Measurements from ENCODE around the gene UBQLN4. TPM values are rescaled to one million over a fixed set of nuclear protein-coding genes. Genes with fewer than 3 reads are reported as not detected.

The UBQLN4 gene
- polyA plus RNA-seq, 3 donors: 2.3 to 15.9 (median 2.9) TPM

- H3K4me2 ChIP-seq (replicated peaks; ENCODE audit: extremely low read depth, low read length, poor library complexity, severe bottlenecking): peak overlapping the region; percentile 67
- peak overlapping the region in 1 of 3 experiments; percentile 60 for H3K4me3 ChIP-seq (replicated peaks in 1 of 3; ENCODE audit: low read depth in 2 of 3, low read length in 3 of 3)
- Mint-ChIP-seq H3K27ac (peak overlapping the region in 6 of 7 donors; percentile 35 to 97 (median 55)), H3K4me1 (peaks cover 21% of the 10 kb centered on the region), H3K36me3 (no peaks in the 10 kb centered on the region), H3K9me3 (peaks cover 0 to 5% (median 0%) of the 10 kb centered on the region in 7 donors), H3K27me3 (ENCODE audit: low read depth in 3 of 3) (peaks cover 67 to 82% (median 76%) of the 10 kb centered on the region in 3 donors), H3K4me3 (peak overlapping the region in 1 of 2 donors; percentile 59)
- TF ChIP-seq CTCF (IDR thresholded peaks at IDR 0.05): no peak
- peaks cover 8 to 60% of the 10 kb centered on the region in 2 donors for H3K27me3 ChIP-seq (ENCODE audit: control insufficient read depth in 2 of 2, insufficient read depth in 2 of 2, low read length in 2 of 2)
- H3K79me2 ChIP-seq (ENCODE audit: insufficient read depth, low read length): no peaks in the 10 kb centered on the region
- no peak for DNase-seq
- H2AFZ ChIP-seq (ENCODE audit: insufficient read depth, low read depth, low read length, poor library complexity, severe bottlenecking): peak overlapping the region; percentile 9
- H3K27ac ChIP-seq (ENCODE audit: low read depth in 1 of 2, low read length in 2 of 2): peak overlapping the region; percentile 30 to 88
- WGBS (ENCODE audit: insufficient coverage): 53% methylated on average over 5 of the region's 6 CpGs
- peaks cover 20 to 21% of the 10 kb centered on the region in 2 donors for H3K4me1 ChIP-seq (ENCODE audit: control insufficient read depth in 1 of 2, insufficient read depth in 2 of 2, low read length in 2 of 2)
- no peaks in the 10 kb centered on the region for H3K9me3 ChIP-seq (replicated peaks in 1 of 2; ENCODE audit: control insufficient read depth in 1 of 2, insufficient read depth in 1 of 2, low read length in 2 of 2)
- H4K20me1 ChIP-seq (ENCODE audit: insufficient read depth, low read length): no peaks in the 10 kb centered on the region
- peak overlapping the region; percentile 20 for H3K9ac ChIP-seq (ENCODE audit: insufficient read depth, low read length, poor library complexity, severe bottlenecking)
- intact Hi-C loops (cut with micrococcal nuclease): loop anchor here (1.0 to 10.0 kb wide), 4 partner anchors 41 to 138 kb away; no protein-coding TSS in a partner anchor
- no peaks in the 10 kb centered on the region for H3K36me3 ChIP-seq (replicated peaks in 1 of 2; ENCODE audit: control insufficient read depth in 1 of 2, insufficient read depth in 2 of 2, low read length in 2 of 2)
Observed at GRCh38 chr1:156089704-156090103, 36.1 kb upstream of the UBQLN4 start.

GRCh38 chr1:156086256-156086662, 32.7 kb upstream of the UBQLN4 start:
- H3K4me1 Mint-ChIP-seq: peaks cover 35% of the 10 kb centered on the region
- H3K36me3 ChIP-seq (replicated peaks in 1 of 2; ENCODE audit: control insufficient read depth in 1 of 2, insufficient read depth in 2 of 2, low read length in 2 of 2): no peaks in the 10 kb centered on the region
- H3K27ac Mint-ChIP-seq: no peak overlapping the region
- no peaks in the 10 kb centered on the region for H4K20me1 ChIP-seq (ENCODE audit: insufficient read depth, low read length)
- TF ChIP-seq CTCF (IDR thresholded peaks at IDR 0.05): no peak
- peaks cover 0 to 4% of the 10 kb centered on the region in 2 donors for H3K9me3 ChIP-seq (replicated peaks in 1 of 2; ENCODE audit: control insufficient read depth in 1 of 2, insufficient read depth in 1 of 2, low read length in 2 of 2)
- 83% methylated on average over 1 of the region's 1 CpG for WGBS (ENCODE audit: insufficient coverage)
- H3K27me3 Mint-ChIP-seq (ENCODE audit: low read depth in 3 of 3): peaks cover 61 to 82% (median 71%) of the 10 kb centered on the region in 3 donors
- H3K4me3 ChIP-seq (replicated peaks in 1 of 3; ENCODE audit: low read depth in 2 of 3, low read length in 3 of 3): no peak overlapping the region
- peaks cover 0 to 8% (median 4%) of the 10 kb centered on the region in 7 donors for H3K9me3 Mint-ChIP-seq
- H3K36me3 Mint-ChIP-seq: peaks cover 6 to 8% of the 10 kb centered on the region in 2 donors
- intact Hi-C loops (cut with micrococcal nuclease): no loop called here
- H3K4me1 ChIP-seq (ENCODE audit: control insufficient read depth in 1 of 2, insufficient read depth in 2 of 2, low read length in 2 of 2): peaks cover 33 to 39% of the 10 kb centered on the region in 2 donors
- H3K79me2 ChIP-seq (ENCODE audit: insufficient read depth, low read length): no peaks in the 10 kb centered on the region
- peak overlapping the region in 1 of 2 donors; percentile 73 for H3K4me3 Mint-ChIP-seq
- H3K4me2 ChIP-seq (replicated peaks; ENCODE audit: extremely low read depth, low read length, poor library complexity, severe bottlenecking): no peak overlapping the region
- DNase-seq: no peak
- H3K27me3 ChIP-seq (ENCODE audit: control insufficient read depth in 2 of 2, insufficient read depth in 2 of 2, low read length in 2 of 2): peaks cover 24 to 58% of the 10 kb centered on the region in 2 donors
- no peak overlapping the region for H2AFZ ChIP-seq (ENCODE audit: insufficient read depth, low read depth, low read length, poor library complexity, severe bottlenecking)
- no peak overlapping the region for H3K27ac ChIP-seq (ENCODE audit: low read depth in 1 of 2, low read length in 2 of 2)
- no peak overlapping the region for H3K9ac ChIP-seq (ENCODE audit: insufficient read depth, low read length, poor library complexity, severe bottlenecking)
